A673 (cell line): Measurements from ENCODE around the gene EXOC4. TPM values are rescaled to one million over a fixed set of nuclear protein-coding genes. Genes with fewer than 3 reads are reported as not detected.

ENCODE experiments used
- BruUV-seq: library from RNA; stranded (reverse); fragments of 400-500 nt; replicated peaks from 2 replicates; lab custom pipeline; 2021; lab: Mats Ljungman, UMichigan
- CTCF ChIA-PET: fragments of 300-600 bp; sonication (Branson Sonifier 250); formaldehyde crosslinking; loops from one replicate; lab custom pipeline; 2022; ENCODE audit warnings: antibody characterized with exemption; lab: Charles Lee
- POLR2A ChIA-PET: fragments of 300-600 bp; sonication (Branson Sonifier 250); formaldehyde crosslinking; loops from one replicate; lab custom pipeline; 2022; ENCODE audit warnings: antibody characterized with exemption; ENCODE audit not compliant: low non-redundant PET; lab: Charles Lee
- DNase-seq: peaks from one replicate; pipeline ENCODE4 v3.0.0-alpha.2; 2015; ENCODE audit warnings: low spot score
- H3K27ac ChIP-seq: fragments of 200-600 bp; sonication (generic); 2 replicates; pipeline ENCODE4 v1.5.1; 2016; ENCODE audit warnings: mixed run types, low read depth, mild to moderate bottlenecking, mixed read lengths, antibody characterized with exemption, low read length; ENCODE audit not compliant: poor library complexity, severe bottlenecking
- H3K27me3 ChIP-seq: fragments of 200-600 bp; sonication (generic); replicated peaks from 2 replicates; pipeline ENCODE4 v1.6.1; 2017; ENCODE audit warnings: mixed run types, low read depth, mild to moderate bottlenecking, mixed read lengths, antibody characterized with exemption, low read length; ENCODE audit not compliant: insufficient read depth, poor library complexity
- H3K36me3 ChIP-seq: fragments of 200-600 bp; sonication (generic); 2 replicates; pipeline ENCODE4 v1.6.1; 2016; ENCODE audit warnings: mixed run types, mild to moderate bottlenecking, mixed read lengths, antibody characterized with exemption, low read length; ENCODE audit not compliant: insufficient read depth, poor library complexity, severe bottlenecking
- H3K4me1 ChIP-seq: fragments of 200-600 bp; sonication (generic); 2 replicates; pipeline ENCODE4 v1.6.1; 2017; ENCODE audit warnings: mixed run types, mild to moderate bottlenecking, mixed read lengths, antibody characterized with exemption, low read length; ENCODE audit not compliant: insufficient read depth, poor library complexity, severe bottlenecking
- H3K4me3 ChIP-seq: fragments of 200-600 bp; sonication (generic); 2 replicates; pipeline ENCODE4 v1.5.1; 2016; ENCODE audit warnings: low read depth, mixed run types, mild to moderate bottlenecking, mixed read lengths, low read length; ENCODE audit not compliant: poor library complexity, severe bottlenecking
- H3K9me3 ChIP-seq: fragments of 200-600 bp; sonication (generic); 2 replicates; pipeline ENCODE4 v1.6.1; 2016; ENCODE audit warnings: mixed run types, low read depth, mild to moderate bottlenecking, mixed read lengths, antibody characterized with exemption, low read length; ENCODE audit not compliant: poor library complexity, severe bottlenecking
- EZH2 ChIP-seq: fragments of 200-600 bp; sonication (generic); IDR thresholded peaks from 2 replicates; pipeline ENCODE4 v1.6.1; 2017; ENCODE audit warnings: borderline replicate concordance, low read depth, mild to moderate bottlenecking, mixed read lengths, antibody characterized with exemption, low read length; ENCODE audit not compliant: poor library complexity, severe bottlenecking
- intact Hi-C: fragments of 100-400 bp; cut with micrococcal nuclease; formaldehyde crosslinking; loops from one replicate; pipeline ENCODE4 v1.10.0; 2022; ENCODE audit not compliant: unreplicated experiment
- total RNA-seq: library from RNA; stranded (reverse); gene quantifications from 2 replicates; pipeline ENCODE4 v1.2.3, GENCODE V29; 2021
- TF ChIP-seq, protein P1 (sequence below): fragments of 300-800, 200-600 bp; sonication (generic); conservative IDR thresholded peaks from 2 replicates; pipeline ENCODE4 v1.5.1; 2017; ENCODE audit warnings: low read depth, mild to moderate bottlenecking, antibody characterized with exemption, low read length, moderate library complexity, mixed read lengths

The EXOC4 gene
- total RNA-seq, 1 experiment from 2014 or later, result 66.1 TPM

DNA sequence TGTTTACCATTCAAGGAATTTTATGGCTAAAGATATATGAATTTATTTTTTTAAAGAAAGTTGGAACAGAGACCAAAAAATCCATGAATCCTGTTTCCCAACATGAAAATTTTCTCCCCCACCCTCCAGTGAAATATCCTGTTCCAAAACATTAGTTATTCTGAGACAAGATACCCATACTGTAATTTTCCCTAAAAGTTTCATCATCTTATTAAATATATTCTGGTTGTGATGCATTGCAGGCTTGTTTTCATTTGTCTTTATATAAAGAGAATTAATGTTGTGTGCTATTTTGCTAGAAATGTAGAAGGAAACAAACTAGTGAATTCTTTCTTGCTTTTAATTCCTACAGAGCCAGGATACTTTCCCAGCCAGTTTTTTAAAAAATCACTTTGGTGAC lies 106.6 kb downstream of the EXOC4 start:
- TF ChIP-seq, protein P1, sequence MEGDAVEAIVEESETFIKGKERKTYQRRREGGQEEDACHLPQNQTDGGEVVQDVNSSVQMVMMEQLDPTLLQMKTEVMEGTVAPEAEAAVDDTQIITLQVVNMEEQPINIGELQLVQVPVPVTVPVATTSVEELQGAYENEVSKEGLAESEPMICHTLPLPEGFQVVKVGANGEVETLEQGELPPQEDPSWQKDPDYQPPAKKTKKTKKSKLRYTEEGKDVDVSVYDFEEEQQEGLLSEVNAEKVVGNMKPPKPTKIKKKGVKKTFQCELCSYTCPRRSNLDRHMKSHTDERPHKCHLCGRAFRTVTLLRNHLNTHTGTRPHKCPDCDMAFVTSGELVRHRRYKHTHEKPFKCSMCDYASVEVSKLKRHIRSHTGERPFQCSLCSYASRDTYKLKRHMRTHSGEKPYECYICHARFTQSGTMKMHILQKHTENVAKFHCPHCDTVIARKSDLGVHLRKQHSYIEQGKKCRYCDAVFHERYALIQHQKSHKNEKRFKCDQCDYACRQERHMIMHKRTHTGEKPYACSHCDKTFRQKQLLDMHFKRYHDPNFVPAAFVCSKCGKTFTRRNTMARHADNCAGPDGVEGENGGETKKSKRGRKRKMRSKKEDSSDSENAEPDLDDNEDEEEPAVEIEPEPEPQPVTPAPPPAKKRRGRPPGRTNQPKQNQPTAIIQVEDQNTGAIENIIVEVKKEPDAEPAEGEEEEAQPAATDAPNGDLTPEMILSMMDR, result no peak
- no peak for TF ChIP-seq EZH2
- peaks cover 35% of the 10 kb centered on the region for H3K4me1 ChIP-seq
- H3K4me3 ChIP-seq, result no peak overlapping the region
- no peaks in the 10 kb centered on the region for H3K36me3 ChIP-seq
- H3K27me3 ChIP-seq, result no peaks in the 10 kb centered on the region
- POLR2A ChIA-PET, result no interaction called here
- CTCF ChIA-PET, result no interaction called here
- H3K27ac ChIP-seq, result peak overlapping the region; percentile 49
- no peak for DNase-seq
- no peaks in the 10 kb centered on the region for H3K9me3 ChIP-seq
- intact Hi-C loops, result no loop called here
- no TSS peak for BruUV-seq

DNA sequence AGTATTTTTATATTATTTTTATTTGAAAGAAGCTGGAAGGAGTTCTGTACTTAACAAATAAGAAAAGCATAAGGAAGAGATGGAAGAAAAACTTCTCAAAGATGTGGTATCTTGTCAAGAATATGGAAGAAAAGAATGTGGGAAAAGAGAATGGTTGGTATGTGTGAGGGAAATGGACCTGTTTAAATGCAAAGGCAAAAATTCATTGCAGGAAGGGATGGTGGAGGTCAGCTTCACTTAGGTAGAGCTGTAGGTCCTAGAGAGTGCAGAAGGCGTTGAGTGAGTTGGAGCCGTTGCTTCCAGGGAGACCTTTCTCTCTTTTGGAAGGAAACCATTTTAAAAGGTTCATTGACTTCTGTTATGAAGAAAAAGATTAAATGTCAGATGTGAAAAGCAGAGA lies 107.3 kb downstream of the EXOC4 start:
- DNase-seq, result no peak
- POLR2A ChIA-PET, result no interaction called here
- CTCF ChIA-PET, result no interaction called here
- Histone ChIP-seq H3K4me1 (peaks cover 31% of the 10 kb centered on the region), H3K27ac (peak overlapping the region; percentile 18), H3K9me3 (no peaks in the 10 kb centered on the region), H3K36me3 (no peaks in the 10 kb centered on the region), H3K4me3 (no peak overlapping the region), H3K27me3 (no peaks in the 10 kb centered on the region)
- TF ChIP-seq, protein P1, result no peak
- TF ChIP-seq EZH2, result no peak
- intact Hi-C loops, result no loop called here
- BruUV-seq, result no TSS peak

DNA sequence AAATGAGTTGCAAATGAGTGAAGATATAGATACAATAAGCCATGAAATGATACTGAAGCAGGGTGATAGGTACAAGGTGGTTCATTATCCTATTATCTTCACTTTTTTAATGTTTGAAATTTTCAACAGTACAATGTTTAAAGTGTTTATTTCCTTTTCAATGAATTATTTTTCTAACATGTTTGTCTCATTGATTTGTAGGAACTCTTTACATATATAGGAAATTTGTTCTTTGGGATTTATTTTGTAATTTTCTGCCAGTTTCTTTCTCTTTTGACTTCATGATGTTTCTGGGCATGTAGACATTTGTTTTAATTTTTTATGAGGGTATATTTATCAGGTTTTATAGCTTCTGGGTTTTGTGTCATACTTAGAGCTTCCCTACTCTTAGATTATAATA lies 108.9 kb downstream of the EXOC4 start:
- TF ChIP-seq, protein P1, result no peak
- TF ChIP-seq EZH2, result no peak
- H3K36me3 ChIP-seq, result no peaks in the 10 kb centered on the region
- intact Hi-C loops, result no loop called here
- no TSS peak for BruUV-seq
- no peaks in the 10 kb centered on the region for H3K27me3 ChIP-seq
- no peak overlapping the region for H3K4me3 ChIP-seq
- H3K4me1 ChIP-seq, result peaks cover 22% of the 10 kb centered on the region
- DNase-seq, result no peak
- no peak overlapping the region for H3K27ac ChIP-seq
- no peaks in the 10 kb centered on the region for H3K9me3 ChIP-seq
- ChIA-PET POLR2A (no interaction called here), CTCF (no interaction called here)
